Activated naive CD4-positive, alpha-beta T cell treated with anti-CD3 and anti-CD28 coated beads, Interleukin-2, amount 50 U/mL, for 16 hours (primary cell): ENCODE results near the gene OR2AG1.
A peak's percentile ranks its signal among the peaks of the same experiment; 100 is the strongest.

Experiments
- DNase-seq: peaks from one replicate; pipeline ENCODE4 v3.0.0-alpha.2; 2020

OR2AG1 gene, protein sequence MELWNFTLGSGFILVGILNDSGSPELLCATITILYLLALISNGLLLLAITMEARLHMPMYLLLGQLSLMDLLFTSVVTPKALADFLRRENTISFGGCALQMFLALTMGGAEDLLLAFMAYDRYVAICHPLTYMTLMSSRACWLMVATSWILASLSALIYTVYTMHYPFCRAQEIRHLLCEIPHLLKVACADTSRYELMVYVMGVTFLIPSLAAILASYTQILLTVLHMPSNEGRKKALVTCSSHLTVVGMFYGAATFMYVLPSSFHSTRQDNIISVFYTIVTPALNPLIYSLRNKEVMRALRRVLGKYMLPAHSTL

DNA sequence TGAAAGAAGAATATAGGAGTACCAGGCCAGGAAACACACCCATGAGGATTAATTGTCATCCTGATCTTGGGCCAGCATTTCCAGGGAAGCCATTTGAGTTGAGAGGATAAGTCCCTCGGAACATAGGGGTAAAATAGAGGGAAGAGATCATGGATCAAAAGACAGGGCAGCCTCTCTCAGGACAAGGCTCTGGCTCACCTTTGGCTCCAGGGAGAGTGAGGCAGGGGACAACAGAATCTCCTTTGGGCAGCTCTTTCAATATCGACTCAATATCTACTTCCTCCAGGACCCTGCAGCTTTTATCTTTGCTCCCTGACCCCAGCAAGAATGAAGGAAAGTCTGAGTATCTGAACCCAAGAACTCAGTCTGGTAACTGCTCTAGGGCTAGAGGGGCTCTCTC, at the start of gene OR2AG1:
TSS of gene OR2AG1 (plus strand) at position 301 of the 400 bp plus-strand sequence. CDS start 2,018 bp downstream, outside the sequence.
- DNase-seq: no peak

DNA sequence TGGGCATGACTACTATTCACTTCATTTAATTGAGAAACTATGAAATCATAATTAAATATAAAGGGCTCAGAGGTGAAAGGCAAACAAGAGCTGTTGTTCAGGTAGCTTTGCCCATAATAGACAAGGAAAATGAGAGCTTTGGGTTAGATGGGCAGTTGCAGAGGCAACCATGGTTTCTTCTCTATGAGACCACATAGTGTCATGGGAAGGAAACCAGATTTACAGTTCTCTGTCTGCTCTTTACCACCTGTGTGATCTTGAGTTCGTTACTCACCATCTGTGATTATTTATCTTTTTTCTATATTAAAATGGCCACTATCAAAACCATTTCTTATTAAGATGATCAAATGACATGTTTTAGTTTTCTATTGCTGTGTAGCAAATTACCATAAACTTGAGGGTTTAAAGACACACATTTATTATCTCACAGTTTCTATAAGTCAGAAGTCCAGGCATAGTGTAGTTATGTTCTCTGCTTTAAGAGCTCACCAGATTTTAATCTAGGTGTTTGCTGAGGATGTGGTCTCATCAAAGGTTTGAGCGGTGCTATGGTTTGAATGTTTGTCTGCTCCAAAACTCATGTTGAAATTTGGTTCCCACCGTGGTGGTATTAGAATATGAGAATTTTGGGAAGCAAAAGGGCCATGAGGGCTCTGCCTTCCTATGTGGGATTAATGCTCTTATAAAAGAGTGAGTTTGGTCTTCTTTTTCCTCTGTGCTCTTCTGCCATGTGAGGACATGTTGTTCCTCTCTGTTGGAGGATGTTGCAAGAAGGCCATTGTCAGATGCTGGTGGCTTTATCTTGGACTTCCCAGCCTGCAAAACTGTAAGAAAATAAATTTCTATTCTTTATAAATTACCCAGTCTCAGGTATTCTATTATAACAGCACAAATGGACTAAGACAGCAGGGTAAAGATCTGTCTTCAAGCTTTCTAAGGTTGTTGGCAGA, 49.2 kb upstream of the OR2AG1 start:
- DNase-seq: no peak

DNA sequence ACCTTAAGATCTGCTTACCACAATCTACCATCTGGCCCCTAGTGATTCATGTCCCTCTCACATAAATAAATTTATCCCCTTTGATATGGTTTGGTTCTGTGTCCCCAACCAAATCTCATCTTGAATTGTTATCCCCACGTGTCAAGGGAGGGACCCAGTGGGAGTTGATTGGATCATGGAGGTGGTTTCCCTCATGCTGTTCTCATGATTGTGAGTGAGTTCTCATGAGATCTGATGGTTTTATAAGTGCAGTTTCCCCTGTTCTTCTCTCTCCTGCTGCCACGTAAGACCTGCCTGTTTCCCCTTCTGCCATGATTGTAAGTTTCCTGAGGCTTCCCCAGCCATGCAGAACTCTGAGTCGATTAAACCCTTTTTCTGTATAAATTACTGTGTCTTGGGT, 48.2 kb upstream of the OR2AG1 start:
- peak; percentile 17 for DNase-seq

DNA sequence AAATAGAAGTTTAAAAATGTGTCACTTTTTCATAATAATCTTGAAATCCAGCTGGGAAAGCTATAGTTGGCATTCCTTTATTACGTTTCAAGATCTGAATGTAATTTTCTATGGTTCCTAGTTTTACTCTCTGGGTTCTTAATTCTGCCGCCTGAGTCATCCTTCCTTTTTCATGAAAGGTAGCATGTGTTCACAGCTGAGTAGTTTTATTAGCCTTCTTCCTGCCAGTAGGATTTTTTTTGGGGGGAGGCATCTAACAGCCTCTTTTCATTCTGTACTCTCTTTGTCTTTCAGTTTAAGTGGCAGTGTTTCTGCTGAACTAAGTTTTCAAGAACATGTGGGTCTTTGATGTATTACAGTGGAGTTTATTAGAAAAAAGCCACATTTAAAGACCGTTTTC, 47.5 kb upstream of the OR2AG1 start:
- no peak for DNase-seq

DNA sequence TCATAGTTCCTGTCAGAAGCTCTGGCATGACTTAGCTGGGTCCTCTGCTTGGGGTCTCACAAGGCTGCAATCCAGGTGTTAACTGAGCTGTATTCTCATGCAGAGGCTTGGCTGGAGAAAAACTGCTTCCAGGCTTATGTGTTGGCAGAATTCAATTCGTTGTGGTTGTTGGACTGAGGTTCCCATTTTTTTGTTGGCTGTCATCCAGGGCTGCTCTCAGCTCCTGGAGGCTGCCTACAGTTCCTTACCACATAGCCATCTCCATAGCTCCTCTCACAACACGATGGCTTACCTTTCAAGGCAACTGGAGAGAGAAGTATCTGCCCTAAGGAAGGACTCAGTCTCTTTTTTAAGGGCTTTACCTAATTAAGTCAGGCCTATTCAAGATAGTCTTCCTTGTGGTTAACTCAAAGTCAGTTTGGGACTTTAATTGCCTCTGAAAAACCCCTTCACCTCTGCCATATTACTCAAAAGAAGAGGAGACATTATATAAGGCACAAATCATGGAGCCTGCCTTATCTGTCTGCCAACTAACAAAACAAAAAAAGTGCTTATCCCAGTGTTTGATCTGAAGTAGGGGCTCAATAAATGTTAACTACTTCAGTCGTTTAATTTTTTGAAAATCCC, 46.2 kb upstream of the OR2AG1 start:
- DNase-seq: no peak

DNA sequence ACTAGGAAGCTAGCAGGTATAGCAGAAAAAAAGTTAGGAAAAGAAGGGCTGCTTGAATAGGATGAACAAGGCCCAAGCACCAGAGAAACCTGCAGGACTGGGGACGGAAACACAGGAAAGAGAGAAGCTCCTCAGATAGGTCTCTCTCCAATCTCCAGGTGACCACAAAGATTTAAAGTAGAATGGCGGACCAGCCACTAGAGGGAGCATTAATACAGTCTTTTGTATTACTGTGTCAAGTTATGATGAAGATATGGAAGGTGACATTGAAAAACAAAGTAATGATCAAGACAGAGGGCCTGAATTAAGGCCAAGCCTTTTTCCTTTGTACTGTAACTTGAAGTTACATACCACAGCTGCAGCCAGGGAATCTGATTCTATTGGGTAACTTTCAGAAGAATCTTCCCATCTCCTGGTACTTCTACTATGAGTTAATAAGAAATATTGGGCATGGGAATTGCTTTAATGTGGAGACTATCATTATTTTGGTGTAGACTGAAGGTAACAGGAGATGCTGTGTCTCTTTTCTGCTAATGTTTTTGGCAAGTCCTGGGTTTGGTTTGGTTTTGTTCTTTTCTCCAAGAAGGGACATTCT, 44.9 kb upstream of the OR2AG1 start:
- DNase-seq: peak; percentile 63

DNA sequence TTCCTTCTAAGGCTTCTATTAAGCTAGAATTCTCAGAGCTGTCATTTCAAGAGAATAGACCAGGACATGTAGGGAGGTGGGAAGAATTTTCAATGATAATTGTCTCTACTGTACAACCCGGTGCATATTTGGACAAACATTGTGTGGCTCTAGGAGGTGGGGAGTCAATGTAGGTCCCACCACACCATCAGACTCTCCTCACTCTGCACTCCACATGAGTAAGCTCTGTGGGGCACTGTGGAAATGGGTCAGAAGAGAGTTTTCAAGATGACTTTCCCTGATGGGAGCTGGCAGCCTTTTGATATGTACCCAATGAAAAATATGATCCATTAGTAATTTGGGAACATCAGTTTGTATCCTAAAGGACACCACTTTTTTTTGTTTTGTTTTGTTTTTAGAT, 44.2 kb upstream of the OR2AG1 start:
- DNase-seq: no peak

DNA sequence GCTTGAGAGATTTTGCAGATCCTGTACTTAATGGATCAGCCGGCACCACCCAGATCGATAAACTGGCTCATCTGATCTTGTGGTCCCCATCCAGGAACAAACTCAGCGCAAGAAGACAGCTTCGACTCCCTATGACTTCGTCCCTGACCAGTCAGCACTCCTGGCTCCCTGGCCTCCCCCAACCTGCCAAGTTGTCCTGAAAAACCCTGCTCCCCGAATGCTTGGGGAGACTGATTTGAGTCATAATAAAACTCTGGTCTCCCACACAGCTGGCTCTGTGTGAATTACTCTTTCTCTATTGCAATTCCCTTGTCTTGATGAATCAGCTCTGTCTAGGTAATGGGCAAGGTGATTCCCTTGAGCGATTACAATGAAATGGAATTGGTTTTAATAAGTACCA, 40.6 kb upstream of the OR2AG1 start:
- no peak for DNase-seq

DNA sequence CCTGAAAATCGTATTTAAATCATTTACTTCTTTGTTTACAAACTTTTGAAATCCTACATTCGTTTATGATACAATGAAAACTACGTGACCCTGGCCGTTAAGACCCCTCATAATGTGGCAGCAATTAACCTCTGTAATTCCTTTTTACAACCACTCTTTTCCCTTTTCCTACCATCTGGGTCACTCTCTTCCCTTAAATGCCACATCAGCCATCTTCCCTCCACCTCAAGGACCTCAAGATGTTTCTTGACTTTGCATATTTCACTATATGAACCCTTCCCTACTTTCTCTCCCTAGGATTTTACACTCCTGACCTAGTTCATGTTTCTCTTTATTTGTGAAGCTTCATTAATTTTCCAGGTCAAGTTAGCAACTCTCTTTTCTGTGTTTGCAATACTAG, 37.8 kb upstream of the OR2AG1 start:
- no peak for DNase-seq

DNA sequence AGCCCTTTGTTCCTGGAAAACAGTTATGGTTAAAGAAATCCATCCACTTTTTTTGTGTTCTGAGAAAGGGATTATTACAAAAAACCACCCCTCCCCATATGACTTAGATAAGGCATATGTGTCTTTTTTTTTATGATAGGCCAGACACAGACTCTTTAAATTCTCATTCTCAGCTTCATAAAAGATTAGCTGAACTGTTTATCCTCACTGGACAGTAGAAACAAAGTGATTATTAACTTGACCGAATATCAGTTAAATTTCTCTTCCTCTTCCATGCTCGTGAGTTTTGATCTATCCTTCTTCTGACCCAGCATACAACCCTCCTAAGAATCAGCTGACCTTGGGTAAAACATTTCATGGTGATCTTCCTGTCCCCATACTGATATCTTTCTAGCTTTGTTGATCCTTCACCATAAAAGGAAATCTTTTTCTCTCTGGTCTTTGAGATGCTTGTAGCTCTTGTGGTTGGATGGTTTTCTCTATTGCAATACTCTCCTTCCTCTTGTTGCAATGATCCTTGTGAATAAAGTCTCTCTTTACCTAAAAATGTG, 37.3 kb upstream of the OR2AG1 start:
- DNase-seq: no peak

DNA sequence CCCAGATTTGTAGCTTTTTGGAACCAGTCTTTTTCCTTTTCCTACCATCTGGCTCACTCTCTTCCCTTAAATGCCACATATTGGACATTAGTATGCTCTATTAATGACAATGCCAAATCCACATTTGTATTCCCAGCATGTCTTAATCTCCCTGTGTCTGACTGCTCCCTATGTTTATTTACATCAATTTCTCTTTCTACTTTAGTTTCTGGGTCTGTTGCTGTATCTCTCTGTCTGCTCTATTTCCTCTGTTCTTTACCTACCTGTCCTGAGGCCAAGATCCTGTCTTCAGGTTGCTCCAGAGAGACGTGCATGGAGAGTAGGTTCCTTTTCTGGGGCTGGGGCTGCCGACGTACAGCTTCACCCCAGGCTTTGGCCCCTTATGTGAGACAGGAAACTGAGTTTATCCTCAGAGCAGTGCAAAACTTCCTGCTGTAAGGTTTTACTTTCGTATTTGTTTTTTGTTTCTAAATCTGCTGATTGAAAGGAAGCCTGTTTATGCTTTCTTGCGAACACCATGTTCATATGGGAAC, 36.7 kb upstream of the OR2AG1 start:
- DNase-seq: peak; percentile 30

DNA sequence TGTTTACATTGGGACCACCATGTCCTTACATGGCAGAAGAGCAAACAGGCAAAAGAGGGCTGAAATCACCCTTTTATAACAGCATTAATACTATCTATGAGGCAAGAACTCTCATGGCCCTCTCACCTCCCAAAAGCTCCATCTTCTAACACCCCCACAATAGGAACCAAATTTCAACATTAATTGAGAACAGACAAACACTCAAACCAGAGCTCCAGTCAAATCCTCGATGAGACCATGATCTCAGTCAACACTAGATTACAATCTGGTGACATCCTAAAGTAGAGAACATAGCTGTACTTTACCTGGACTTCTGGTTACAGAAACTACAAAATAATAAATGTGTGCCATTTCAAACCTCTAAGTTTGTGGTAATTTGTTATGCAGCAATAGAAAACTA, 36.2 kb upstream of the OR2AG1 start:
- no peak for DNase-seq

DNA sequence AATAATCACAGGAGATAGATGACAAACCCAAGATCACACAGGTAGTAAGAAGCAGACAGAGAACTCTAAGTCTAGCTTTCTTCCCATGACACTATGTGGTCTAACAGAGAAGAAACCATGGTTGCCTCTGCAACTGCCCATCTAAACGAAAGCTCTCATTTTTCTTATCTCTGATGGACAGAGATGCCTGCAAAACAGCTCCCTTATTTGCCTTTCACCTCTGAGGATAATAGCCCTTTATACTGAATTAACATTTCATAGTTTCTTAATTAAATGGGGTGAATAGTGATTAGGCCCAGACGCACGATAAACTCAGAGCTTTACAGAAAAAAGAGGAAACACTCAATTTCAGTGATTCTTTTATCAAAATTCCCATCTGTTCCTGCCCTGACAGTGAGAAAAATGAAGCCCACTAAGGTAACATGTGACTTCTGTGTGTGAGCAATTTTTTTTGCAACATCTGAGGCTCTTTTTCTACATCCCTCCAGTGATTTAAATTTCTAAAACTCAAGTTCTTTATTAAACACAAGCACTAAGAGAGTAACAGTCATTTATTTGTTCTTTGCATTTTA, 35.6 kb upstream of the OR2AG1 start:
- DNase-seq: no peak

DNA sequence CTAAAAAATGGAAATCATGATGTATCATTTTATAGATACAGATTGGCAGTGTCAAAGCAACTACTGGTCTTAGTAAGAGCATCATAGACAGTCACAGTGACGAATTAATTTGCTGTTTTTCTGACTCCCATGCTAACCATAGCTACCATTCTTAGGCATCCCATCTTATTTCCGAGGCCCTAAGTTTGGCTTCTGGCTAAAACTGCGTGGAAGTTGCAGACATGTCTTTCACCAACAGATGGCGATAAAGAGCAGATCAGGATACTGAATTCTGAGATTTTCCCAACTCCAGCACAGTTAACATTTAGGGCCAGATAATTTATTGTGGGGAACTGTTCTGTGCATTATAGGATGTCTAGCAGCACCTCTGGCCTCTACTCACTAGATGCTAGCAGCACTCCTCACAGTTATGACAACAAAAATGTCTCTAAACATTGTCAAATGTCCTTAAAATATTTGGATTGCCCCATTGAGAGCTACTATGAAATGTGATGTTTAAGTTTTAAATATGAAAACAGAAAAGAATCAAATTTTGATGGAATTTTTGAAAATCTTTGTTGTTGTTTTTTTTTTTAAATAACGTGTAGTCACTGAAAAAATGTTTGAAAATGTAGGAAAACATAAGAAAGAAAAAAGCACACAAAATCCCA, 27.4 kb upstream of the OR2AG1 start:
- DNase-seq: peak; percentile 19

DNA sequence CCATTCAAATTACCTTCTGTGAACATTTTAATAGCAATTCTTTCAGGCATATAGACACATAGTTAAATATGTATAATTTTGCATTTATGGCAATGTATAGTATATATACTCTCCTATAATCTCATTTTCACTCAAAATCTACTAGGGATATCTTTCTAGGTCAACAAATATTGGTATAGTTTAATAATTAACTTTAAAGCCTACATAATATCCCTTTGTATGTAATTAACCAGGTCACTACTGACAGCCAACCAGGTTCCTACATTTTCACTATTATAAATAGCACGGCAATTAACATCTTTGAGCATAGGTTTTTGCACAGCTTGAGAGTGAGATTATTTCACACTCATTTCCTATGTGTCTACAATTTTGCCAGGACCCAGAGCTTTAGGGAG, 26.9 kb upstream of the OR2AG1 start:
- DNase-seq: no peak

DNA sequence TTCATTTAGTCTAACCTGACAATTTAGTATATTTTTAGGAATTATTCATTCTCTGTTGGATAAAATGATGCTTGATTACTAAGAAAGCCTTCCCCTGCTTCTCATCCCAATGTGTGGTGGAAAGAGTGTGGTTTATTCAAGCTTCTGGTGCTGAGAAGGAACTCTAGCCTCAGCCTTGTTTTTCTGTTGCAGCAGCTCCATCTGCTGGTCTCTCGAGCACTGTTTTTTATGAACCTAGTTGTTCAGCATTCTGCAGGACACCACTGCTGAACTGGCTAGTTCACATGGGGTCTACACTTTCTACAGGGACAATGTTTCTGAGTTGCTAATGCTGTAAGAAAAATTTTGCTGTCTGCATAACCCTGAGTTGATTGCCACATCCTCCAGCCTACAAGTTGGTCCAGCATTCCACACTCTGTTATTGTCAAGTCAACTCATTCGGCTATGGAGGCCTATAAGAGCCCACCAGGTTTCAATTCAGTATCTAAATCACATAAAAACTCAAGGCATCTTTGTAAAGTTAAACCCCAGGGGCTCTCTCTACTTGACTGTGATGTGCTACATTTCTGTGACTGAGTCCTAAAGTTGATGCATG, 25.4 kb upstream of the OR2AG1 start:
- peak; percentile 59 for DNase-seq

DNA sequence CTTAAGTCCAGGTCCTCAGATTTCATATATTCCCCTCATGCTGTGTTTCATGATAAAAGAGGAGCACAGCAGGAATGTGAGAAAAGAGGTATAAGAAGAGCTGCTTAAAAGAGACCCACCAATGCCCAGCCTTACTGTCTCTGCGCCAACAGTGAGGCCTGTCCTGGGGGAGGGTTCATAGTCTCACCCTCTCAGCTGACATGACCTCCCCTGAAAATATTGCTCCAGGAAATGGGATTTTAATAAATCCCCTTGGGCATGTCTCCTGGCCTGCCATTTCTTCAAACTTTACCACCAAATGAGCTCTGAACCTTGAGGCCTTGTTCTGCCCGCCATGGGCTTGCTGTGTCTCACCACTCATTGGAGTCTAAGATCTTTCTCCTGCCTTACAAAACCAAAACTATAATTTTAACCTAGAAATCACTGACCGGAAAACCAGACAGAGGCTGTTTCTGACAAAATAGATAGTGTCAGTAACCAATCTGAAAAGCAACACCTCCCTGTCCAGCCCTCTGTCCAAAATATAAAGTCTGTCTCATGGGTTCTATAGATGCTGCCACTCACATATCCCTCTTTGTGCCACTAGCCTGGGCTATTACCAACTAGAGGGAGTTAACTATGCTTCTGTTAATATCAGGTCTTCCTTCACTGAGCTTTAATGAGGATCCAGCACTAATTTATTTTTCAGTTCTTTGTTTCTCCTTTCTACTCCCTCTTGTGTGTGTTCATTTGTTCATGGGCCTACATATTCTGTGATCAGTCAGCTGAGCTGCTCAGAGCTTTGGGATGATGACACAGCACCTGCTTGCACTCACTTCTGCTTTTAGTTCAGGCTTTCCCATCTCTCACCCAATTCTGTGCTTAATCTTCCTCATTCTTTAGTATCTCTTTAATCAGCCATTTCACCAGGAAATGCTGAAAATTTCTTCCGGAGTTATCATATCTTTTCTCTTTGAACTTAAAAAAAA, 10.6 kb upstream of the OR2AG1 start, which contains the start of gene OR2AG2:
TSS of gene OR2AG2 (minus strand) at position 51 of the 968 bp plus-strand sequence. CDS start 3,019 bp downstream, outside the sequence.
- DNase-seq: no peak

DNA sequence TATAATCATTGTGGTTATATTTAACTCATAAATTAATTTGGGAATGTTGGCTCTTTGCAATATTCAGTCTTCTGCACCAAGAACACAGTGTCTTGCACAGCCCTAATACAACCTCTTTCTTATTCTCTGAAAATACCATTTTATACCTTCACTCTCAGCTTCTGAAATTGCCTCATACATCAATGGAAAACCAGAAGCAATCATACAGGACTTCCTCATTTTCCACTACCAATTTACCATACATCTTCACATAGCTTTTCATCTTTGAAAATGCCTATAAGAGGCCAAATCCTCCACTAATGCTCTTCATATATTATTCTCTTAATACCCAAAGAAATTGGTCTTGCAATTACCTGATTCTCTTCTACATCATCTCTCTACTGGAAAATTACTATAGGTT, 4.3 kb upstream of the OR2AG1 start:
- DNase-seq: no peak

DNA sequence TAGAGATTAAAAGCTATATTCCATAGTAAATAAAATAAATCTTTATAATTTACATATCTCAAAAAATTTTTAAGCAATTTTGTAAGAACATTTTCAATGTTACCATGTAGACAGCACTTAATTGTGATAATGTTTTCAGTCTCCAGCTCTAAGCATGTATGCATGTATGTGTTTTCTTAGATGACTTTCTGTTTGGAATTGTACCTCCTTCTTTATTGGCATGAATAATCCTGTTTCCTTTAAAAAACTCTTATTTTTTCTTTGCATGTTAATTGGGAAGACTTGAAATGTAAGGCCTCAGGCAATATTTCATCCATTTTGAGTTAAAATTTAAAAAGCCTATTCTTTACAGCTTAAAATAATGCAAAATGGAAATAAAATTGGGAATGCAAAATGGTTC, 2.0 kb upstream of the OR2AG1 start:
- DNase-seq: no peak

DNA sequence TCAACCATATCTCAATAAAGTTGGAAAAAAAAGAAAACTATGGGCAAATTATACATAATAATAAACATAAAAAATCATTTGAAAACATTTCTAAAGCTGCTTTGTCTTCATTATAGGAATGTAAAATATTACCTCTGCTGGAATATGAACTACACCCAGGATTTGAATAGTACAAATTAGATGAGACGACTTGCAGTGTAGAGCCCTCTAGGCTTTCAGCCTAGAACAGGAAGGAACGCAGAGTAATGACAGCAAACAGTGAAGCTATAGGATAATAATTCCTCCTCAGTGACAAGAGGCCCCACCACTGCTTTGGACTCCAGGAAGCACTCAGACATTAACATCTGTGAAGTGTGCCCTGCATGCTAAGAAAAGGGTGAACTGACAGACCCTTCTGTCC, 7.7 kb downstream of the OR2AG1 start:
- DNase-seq: no peak
